GM19238 (cell line): ENCODE data around the gene DNASE2.
A peak's percentile ranks its signal among the peaks of the same experiment; 100 is the strongest.
"Not testable (repeated sequence)": the region's sequence is repeated elsewhere in the genome, so short reads cannot be mapped to it uniquely, and the experiment has no call there.

Experiments used
- DNase-seq: peaks from one replicate; pipeline ENCODE4 v3.0.0; 2011; ENCODE audit warnings: low spot score; ENCODE audit not compliant: insufficient read length

The DNASE2 gene

DNA sequence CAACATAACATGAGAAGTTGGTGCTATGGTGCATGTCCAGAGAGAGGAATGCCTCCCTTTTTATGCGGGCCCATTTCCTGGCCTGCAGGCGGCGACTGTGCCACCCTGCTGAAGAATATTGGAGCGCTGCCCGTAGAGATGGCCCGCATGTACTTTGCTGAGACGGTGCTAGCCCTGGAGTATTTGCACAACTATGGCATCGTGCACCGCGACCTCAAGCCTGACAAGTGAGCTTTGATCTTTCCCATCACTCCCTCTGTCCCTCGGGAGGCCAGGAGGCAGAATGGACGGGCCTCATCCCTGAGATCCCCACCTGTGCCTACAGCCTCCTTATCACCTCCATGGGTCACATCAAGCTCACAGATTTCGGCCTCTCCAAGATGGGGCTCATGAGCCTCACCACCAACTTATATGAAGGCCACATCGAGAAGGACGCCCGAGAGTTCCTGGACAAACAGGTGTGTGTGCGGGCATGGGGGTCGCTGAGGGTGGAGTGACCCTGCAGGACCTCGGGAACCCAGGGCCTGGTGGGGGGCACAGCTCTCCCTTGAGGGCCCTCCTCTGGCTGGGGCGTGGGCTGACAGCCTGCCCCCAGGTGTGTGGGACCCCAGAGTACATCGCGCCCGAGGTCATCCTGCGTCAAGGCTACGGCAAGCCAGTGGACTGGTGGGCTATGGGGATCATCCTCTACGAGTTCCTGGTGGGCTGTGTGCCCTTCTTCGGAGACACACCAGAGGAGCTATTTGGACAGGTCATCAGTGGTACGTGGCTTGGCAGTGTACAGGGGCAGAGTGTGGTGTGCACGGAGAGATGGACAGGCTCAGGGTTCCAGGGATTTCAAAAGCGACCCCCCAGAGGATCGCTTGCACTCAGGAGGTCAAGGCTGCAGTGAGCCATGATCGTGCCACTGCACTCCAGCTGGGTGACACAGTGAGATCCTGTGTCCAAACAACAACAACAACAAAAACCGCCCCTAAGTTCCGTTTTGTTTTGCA lies 16.2 kb downstream of the DNASE2 start:
- DNase-seq: no peak

DNA sequence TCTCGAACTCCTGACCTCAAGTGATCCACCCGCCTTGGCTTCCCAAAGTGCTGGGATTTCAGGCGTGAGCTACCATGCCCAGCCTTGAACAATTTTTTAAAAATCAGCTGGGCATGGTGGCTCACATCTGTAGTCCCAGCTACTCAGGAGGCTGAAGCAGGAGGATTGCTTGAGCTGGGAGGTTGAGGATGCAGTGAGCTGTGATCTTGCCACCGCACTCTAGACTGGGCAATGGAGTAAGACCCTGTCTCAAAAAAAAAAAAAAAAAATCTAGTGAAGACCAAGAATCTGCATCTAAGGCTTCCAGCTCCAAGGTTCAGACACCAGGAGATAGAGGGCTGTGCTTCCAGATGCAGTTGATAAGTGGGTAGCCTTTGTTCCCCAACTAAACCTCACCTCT lies 17.1 kb downstream of the DNASE2 start:
- no peak for DNase-seq

DNA sequence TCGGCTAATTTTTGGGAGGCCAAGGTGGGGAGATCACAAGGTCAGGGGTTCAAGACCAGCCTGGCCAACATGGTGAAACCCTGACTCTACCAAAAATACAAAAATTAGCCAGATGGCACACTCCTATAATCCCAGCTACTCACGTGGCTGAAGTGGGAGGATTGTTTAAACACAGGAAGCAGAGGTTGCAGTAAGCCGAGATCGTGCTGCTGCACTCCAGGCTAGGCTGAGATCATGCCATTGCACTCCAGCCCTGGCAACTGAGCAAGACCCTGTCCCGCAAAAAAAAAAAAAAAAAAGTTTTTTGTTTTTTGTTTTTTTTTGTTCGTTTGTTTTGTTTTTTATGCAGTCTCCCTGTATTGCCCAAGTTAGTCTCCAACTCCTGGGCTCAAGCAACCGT lies 21.7 kb downstream of the DNASE2 start:
- DNase-seq: no peak

DNA sequence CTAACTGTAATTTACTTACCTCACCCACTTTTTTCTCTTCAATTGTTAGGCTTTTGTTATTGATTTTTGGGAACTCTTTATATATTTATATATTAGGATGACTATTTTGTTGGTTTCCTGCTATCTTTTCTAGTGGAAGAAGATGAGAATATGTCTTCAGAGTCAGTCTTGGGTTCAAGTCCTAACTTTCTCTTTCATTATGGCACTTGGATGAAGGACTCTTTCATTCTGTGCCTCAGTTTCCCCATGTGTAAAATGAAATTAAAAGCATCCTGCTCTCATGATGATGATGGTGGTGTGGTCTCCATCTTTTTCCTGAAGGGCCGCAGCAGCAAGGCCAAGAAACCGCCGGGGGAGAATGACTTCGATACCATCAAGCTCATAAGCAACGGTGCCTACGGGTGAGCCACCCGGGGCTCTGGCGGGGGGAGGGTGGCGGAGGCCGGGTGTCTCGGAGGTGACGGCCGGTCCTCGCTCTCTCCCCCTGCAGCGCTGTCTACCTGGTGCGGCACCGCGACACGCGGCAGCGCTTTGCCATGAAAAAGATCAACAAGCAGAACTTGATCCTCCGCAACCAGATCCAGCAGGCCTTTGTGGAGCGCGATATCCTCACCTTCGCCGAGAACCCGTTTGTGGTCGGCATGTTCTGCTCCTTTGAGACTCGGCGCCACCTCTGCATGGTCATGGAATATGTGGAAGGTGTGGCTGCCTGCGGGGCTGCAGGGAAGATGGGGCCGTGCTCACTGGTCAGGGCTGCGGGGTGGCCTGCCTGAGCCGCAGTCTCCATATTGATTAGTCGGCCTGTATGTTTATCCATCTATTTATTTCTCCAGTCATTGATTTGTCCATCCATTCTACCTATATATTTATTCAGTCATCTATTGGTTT lies 23.0 kb downstream of the DNASE2 start:
- DNase-seq: no peak

- DNase-seq: no peak
Observed at GRCh38 chr19:12856653-12857052, 24.6 kb downstream of the DNASE2 start.

DNA sequence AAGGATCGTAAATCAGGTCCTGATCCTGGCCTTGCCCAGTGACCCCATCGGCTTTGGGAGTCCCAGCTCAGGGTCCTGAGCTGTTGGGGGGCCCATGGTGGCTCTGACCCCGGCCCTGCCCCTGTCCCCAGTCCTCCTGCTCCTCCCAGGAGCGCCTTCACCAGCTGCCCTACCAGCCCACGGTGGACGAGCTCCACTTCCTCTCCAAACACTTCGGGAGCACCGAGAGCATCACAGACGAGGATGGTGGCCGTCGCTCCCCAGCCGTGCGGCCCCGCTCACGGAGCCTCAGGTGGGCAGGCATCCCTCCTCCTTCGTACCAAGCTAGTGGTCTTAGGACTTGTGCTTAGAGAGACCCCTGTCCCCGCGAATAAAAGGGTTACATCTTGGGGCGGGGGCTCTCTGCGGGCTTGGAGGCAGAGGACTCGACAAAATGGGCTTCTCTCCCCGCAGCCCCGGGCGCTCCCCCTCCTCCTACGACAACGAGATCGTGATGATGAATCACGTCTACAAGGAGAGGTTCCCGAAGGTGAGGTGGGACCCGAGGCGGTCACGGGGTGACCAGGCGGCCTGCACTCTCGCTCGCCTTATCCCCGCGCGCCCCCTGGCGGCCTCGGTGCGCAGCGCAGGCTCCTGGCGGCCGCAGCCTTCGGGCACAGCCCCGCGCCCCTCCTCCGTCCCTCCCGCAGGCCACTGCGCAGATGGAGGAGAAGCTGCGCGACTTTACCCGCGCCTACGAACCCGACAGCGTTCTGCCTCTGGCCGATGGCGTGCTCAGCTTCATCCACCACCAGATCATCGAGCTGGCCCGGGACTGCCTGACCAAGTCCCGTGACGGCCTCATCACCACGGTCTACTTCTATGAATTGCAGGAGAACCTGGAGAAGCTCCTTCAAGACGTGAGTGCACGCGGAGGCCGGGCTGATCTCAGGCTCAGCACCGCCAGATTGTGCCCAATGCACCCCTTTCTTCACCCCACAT lies 33.8 kb downstream of the DNASE2 start:
- DNase-seq: peak; percentile 85

GRCh38 chr19:12846613-12847012 lies 34.6 kb downstream of the DNASE2 start:
- DNase-seq: not testable (repeated sequence)

DNA sequence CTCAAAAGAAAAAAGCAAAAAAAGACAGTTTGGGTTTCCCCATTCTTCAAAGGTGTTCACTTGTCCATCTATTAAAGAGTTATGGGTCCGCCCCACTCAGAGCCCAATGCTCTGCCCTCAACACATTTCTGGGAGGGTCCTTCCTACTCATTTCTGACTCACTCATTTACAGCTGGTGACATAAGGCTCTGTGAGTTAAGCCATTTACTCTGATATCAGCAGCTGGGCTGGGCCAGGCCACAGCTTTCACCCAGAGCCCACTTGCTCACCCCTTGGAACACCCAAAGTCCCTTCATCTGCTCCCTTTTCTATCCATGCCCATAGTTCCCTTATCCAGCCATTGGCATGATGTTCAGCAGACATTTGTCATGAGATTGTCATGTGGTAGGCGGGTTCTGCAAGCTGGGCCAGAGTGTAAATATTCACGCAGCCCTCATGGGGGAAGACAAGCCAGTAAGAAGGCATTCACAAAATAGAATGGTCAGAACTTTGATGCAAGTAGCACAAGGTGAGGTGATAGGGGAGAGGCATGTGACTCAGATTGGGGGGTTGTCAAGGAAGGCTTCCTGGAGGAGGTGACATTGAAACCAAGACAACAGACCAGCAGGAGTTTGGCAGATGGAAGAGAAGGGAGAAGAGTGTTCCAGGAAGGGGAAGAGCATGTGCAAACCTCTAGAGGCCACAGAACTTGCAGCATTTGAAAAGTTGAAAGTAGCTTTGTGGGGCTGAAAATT lies 37.1 kb downstream of the DNASE2 start:
- no peak for DNase-seq

DNA sequence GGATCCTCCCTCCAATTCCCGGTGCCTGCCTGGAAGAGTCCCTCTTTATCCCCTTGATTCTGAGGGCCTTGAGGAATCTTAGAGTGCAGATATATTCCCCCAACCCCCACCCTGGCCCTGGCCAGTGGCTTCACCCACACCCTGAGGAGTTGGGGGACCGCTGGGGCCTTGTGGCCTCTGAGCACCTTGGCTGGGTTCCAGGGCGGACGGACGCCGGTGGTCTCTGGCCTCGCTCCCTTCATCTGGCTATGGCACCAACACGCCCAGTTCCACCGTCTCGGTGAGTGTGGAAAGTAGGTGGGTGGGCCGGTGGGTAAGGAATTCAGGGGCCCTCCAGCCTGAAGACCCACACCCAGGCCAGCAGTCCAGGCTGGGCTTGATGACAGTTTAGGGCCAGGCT lies 37.9 kb downstream of the DNASE2 start:
- DNase-seq: no peak

DNA sequence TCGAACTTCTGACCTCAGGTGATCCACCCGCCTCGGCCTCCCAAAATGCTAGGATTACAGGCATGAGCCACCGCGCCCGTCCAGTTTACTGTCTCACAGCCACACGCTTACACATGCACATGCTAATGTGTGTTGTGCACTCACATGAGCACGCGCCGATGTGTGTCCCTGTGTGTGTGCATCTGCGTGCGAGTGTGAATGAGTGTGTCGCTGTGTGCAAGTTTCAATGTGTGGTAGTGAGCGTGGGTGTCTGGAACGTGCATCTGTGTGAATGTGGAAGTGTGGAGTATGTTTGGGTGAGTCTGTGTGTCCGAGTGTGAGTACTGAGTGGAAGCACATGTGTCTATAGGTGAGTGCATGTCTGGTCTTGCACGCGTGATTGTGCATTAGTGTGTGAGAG lies 38.7 kb downstream of the DNASE2 start:
- no peak for DNase-seq

GRCh38 chr19:12841094-12841493 lies 40.2 kb downstream of the DNASE2 start:
- DNase-seq: no peak

DNA sequence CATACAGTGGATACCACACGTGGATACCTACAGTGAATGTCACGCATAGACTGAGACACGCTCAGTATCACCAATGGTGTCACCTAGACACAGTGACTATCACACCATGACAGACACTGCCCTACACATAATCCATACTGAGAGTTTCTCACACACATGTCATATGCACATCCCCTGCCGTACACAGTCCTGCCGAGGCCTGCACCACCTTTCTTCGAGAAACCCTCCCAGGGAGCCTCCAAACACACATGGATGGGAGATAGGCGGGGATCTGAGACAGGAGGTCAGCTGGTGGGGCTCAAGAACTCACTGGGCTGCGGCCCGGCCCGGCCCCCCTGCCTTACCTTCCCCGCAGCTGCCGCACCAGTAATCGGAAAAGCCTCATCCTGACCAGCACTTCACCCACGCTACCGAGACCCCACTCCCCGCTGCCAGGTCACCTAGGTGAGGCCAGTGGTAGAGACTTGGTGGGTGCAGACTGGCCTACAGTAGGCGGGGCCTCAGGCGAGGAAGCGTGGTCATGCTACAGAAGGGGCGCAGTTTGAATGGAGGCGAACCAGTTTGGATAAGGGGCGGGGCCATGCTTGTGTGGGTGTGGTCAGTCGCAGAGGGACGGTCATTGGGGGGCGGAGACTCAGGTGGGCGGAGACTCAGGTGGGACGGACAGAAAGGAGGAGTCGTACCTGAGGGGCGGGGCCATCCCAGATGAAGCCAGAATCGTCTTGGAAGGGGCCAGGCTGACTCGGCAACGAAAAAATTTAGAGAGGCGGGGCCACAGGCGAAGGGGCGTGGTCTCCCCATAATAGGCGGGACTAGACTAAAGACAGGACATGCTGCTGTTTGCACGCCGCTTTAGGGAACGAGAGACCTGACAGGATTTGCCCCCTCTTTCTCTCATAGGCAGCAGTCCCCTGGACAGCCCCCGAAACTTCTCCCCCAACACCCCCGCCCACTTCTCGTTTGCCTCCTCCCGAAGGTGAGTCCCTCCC lies 40.9 kb downstream of the DNASE2 start:
- DNase-seq: no peak

GRCh38 chr19:12838886-12839756 lies 42.1 kb downstream of the DNASE2 start:
- no peak for DNase-seq

GRCh38 chr19:12838182-12838885 lies 42.9 kb downstream of the DNASE2 start, which contains the start of gene MAST1:
Gene MAST1, plus strand, starts transcription at chr19:12838515. Its CDS starts 58 bp downstream, at chr19:12838573.
- DNase-seq: peak; percentile 71

GRCh38 chr19:12837225-12837624 lies 44.0 kb downstream of the DNASE2 start:
- DNase-seq: no peak

GRCh38 chr19:12836529-12836863 lies 44.8 kb downstream of the DNASE2 start:
- no peak for DNase-seq

GRCh38 chr19:12834976-12835757 lies 46.1 kb downstream of the DNASE2 start:
- no peak for DNase-seq
